Body of pancreas (tissue), 4 donors: ENCODE measurements around the gene AMACR. TPM values are rescaled to one million over a fixed set of nuclear protein-coding genes. Genes with fewer than 3 reads are reported as not detected.
"Not testable (repeated sequence)": the region's sequence is repeated elsewhere in the genome, so short reads cannot be mapped to it uniquely, and the experiment has no call there.

Experiments
- ATAC-seq: fragments of 150-250 bp; one replicate; pipeline ENCODE4 v1.9.1; 2016
- DNase-seq, 4 donors: peaks; one replicate each; pipeline ENCODE4 v3.0.0-alpha.2; 2019
- H3K27ac ChIP-seq, 4 donors: fragments of 200-600 bp; sonication (generic); 1 replicate in 3 of 4; 2 replicates in 1 of 4; pipeline versions ENCODE4 v1.5.1 to v1.6.1; 2016 to 2019; ENCODE audit warnings: mild to moderate bottlenecking in 1 of 4, mixed read lengths in 1 of 4, moderate library complexity in 1 of 4
- H3K27me3 ChIP-seq, 2 donors: fragments of 200-600 bp; sonication (generic); one replicate each; pipeline ENCODE4 v1.6.0; 2016; ENCODE audit warnings: mild to moderate bottlenecking in 1 of 2
- H3K36me3 ChIP-seq, 2 donors: fragments of 200-600 bp; sonication (generic); replicated peaks in 1 of 2; 2 replicates each; pipeline ENCODE4 v1.5.1; 2016; ENCODE audit warnings: low read depth in 2 of 2; ENCODE audit not compliant: insufficient read depth in 1 of 2
- H3K4me1 ChIP-seq: fragments of 200-600 bp; sonication (generic); one replicate; pipeline ENCODE4 v1.6.0; 2016
- H3K4me3 ChIP-seq, 2 donors: fragments of 200-600 bp; sonication (generic); 1 replicate in 1 of 2; 2 replicates in 1 of 2; pipeline ENCODE4 v1.5.1; 2016 to 2019
- H3K9me3 ChIP-seq, 3 donors: fragments of 200-600 bp; sonication (generic); 1 replicate in 2 of 3; 2 replicates in 1 of 3; pipeline ENCODE4 v1.5.1; 2016
- CTCF ChIP-seq, 7 experiments: fragments of 450-650 bp in 4 of 7; fragments of 200-600 bp in 3 of 7; sonication (generic) in 3 of 7; IDR thresholded peaks; one replicate each; pipeline ENCODE4 v1.5.1; 2016 to 2019; ENCODE audit warnings: antibody characterized with exemption in 7 of 7
- POLR2A ChIP-seq, 3 donors: fragments of 450-650 bp; IDR thresholded peaks; one replicate each; pipeline ENCODE4 v1.6.1; 2016; ENCODE audit warnings: antibody characterized with exemption in 3 of 3, mild to moderate bottlenecking in 2 of 3
- WGBS, 2 donors: methylation state at CpG; one replicate each; pipeline ENCODE4 v1.1.5; 2017; 5-methylcytosine and 5-hydroxymethylcytosine counted together
- intact Hi-C: fragments of 100-400 bp; cut with DNase I; formaldehyde crosslinking; loops from one replicate; pipeline ENCODE4 v1.15.1; 2023
- total RNA-seq, 2 donors: library from RNA; depleted of rRNA; stranded (reverse); fragments of >200 nt; gene quantifications; one replicate each; pipeline ENCODE4 v1.1.0, GENCODE V29; 2016

Gene AMACR
- total RNA-seq, 2 donors from 2014 or later = 5.4 to 7.3 TPM

- TF ChIP-seq CTCF (IDR thresholded peaks at IDR 0.05) (no peak), POLR2A (IDR thresholded peaks at IDR 0.05) (no peak)
- no peaks in the 10 kb centered on the region for H3K27me3 ChIP-seq
- ATAC-seq (no peak), DNase-seq (no peak)
- no peaks in the 10 kb centered on the region for H3K36me3 ChIP-seq
- intact Hi-C loops = no loop called here
- 77 to 85% methylated on average over 4 of the region's 4 CpGs for WGBS, 2 donors
- no peak overlapping the region for H3K27ac ChIP-seq
- H3K4me1 ChIP-seq = peaks cover 17% of the 10 kb centered on the region
- H3K4me3 ChIP-seq = no peak overlapping the region
- no peaks in the 10 kb centered on the region for H3K9me3 ChIP-seq
These were observed 26.9 kb upstream of the AMACR start for GRCh38 chr5:34034534-34035327.

- TF ChIP-seq CTCF (IDR thresholded peaks at IDR 0.05) (no peak), POLR2A (IDR thresholded peaks at IDR 0.05) (no peak)
- 82 to 88% methylated on average over 3 of the region's 3 CpGs for WGBS, 2 donors
- intact Hi-C loops = no loop called here
- no peaks in the 10 kb centered on the region for H3K36me3 ChIP-seq
- DNase-seq (no peak), ATAC-seq (no peak)
- no peak overlapping the region for H3K4me3 ChIP-seq
- no peak overlapping the region for H3K27ac ChIP-seq
- H3K27me3 ChIP-seq = no peaks in the 10 kb centered on the region
- peaks cover 13% of the 10 kb centered on the region for H3K4me1 ChIP-seq
- no peaks in the 10 kb centered on the region for H3K9me3 ChIP-seq
These were observed 24.1 kb upstream of the AMACR start for GRCh38 chr5:34031966-34032365.

- intact Hi-C loops = no loop called here
These were observed 23.3 kb upstream of the AMACR start for GRCh38 chr5:34031117-34031516.

GRCh38 chr5:34030585-34030984 is 22.7 kb upstream of the AMACR start:
- 93% methylated on average over 2 of the region's 2 CpGs for WGBS, 2 donors
- H3K4me1 ChIP-seq = peaks cover 24% of the 10 kb centered on the region
- intact Hi-C loops, H3K9me3 ChIP-seq, H3K27ac ChIP-seq, H3K36me3 ChIP-seq, ATAC-seq, H3K27me3 ChIP-seq, DNase-seq, H3K4me3 ChIP-seq: not testable (repeated sequence)

More at GRCh38 chr5:34031117-34031516, 23.3 kb upstream of the AMACR start:
- DNase-seq = no peak
- 86 to 97% methylated on average over 2 of the region's 2 CpGs for WGBS, 2 donors
- no peak for TF ChIP-seq POLR2A (IDR thresholded peaks at IDR 0.05)
- no peak for TF ChIP-seq CTCF (IDR thresholded peaks at IDR 0.05)
- ATAC-seq = no peak
- Histone ChIP-seq H3K4me1 (peaks cover 18% of the 10 kb centered on the region), H3K36me3 (no peaks in the 10 kb centered on the region), H3K27me3 (no peaks in the 10 kb centered on the region), H3K27ac (no peak overlapping the region), H3K4me3 (no peak overlapping the region), H3K9me3 (no peaks in the 10 kb centered on the region)

GRCh38 chr5:34030048-34030447 is 22.2 kb upstream of the AMACR start:
- no peak overlapping the region for H3K4me3 ChIP-seq
- DNase-seq = no peak
- no peak overlapping the region for H3K27ac ChIP-seq
- H3K4me1 ChIP-seq = peaks cover 27% of the 10 kb centered on the region
- 12 to 15% methylated on average over 1 of the region's 1 CpG for WGBS, 2 donors
- intact Hi-C loops = no loop called here
- TF ChIP-seq CTCF (IDR thresholded peaks at IDR 0.05) = no peak
- no peak for TF ChIP-seq POLR2A (IDR thresholded peaks at IDR 0.05)
- H3K9me3 ChIP-seq = no peaks in the 10 kb centered on the region
- no peaks in the 10 kb centered on the region for H3K36me3 ChIP-seq
- no peaks in the 10 kb centered on the region for H3K27me3 ChIP-seq
- ATAC-seq = no peak
